Astrocyte (in vitro differentiated cells and primary cell): ENCODE measurements around the gene TMEM132C.

Experiments used
- CTCF ChIP-seq: IDR thresholded peaks from 2 replicates; pipeline ENCODE4 v1.5.1; 2011; ENCODE audit warnings: low read depth, mild to moderate bottlenecking, inconsistent platforms, low read length, moderate library complexity; ENCODE audit not compliant: insufficient read depth
- EZH2 ChIP-seq: IDR thresholded peaks from 2 replicates; pipeline ENCODE4 v1.6.1; 2012; ENCODE audit warnings: mild to moderate bottlenecking, low read length, inconsistent platforms; ENCODE audit not compliant: insufficient read depth

GRCh38 chr12:128240745-128241144 is 26.2 kb upstream of the TMEM132C start:
- TF ChIP-seq CTCF (no peak), EZH2 (no peak)
